ENCODE results near the gene IDNK. TPM values are rescaled to one million over a fixed set of nuclear protein-coding genes. Genes with fewer than 3 reads are reported as not detected.

The IDNK gene
- polyA plus RNA-seq, 3 donors from 2014 or later: 31.1 to 38.7 (median 33.9) TPM

GRCh38 chr9:83620841-83621636 is 1.9 kb upstream of the IDNK start:
- no peak overlapping the region for H3K27ac Mint-ChIP-seq

GRCh38 chr9:83622433-83622938 is 457 bp upstream of the IDNK start:
- Mint-ChIP-seq H3K27ac (peak overlapping the region; percentile 93 to 98 (median 96)), H3K4me1 (peaks cover 26 to 40% of the 10 kb centered on the region in 2 donors), H3K4me3 (peak overlapping the region; percentile 92 to 96 (median 95)), H3K27me3 (ENCODE audit: low read depth in 3 of 3) (peaks cover 0 to 9% (median 9%) of the 10 kb centered on the region in 3 donors), H3K9me3 (no peaks in the 10 kb centered on the region), H3K36me3 (peaks cover 0 to 7% (median 3%) of the 10 kb centered on the region in 3 donors)
- DNase-seq: no peak

More at GRCh38 chr9:83620841-83621636, 1.9 kb upstream of the IDNK start:
- Mint-ChIP-seq H3K27me3 (ENCODE audit: low read depth in 3 of 3) (peaks cover 0 to 12% (median 9%) of the 10 kb centered on the region in 3 donors), H3K4me1 (peaks cover 25 to 38% of the 10 kb centered on the region in 2 donors), H3K4me3 (peak overlapping the region; percentile 45 to 95 (median 73)), H3K9me3 (no peaks in the 10 kb centered on the region), H3K36me3 (no peaks in the 10 kb centered on the region)
- DNase-seq: peak; percentile 40 to 45 (median 40)

- DNase-seq: peak in 1 of 3 donors; percentile 35
- H3K9me3 Mint-ChIP-seq: no peaks in the 10 kb centered on the region
- H3K4me1 Mint-ChIP-seq: peaks cover 26 to 40% of the 10 kb centered on the region in 2 donors
- H3K4me3 Mint-ChIP-seq: peak overlapping the region; percentile 85 to 96 (median 95)
- peaks cover 0 to 11% (median 3%) of the 10 kb centered on the region in 3 donors for H3K36me3 Mint-ChIP-seq
- H3K27me3 Mint-ChIP-seq (ENCODE audit: low read depth in 3 of 3): peaks cover 0 to 8% (median 7%) of the 10 kb centered on the region in 3 donors
- peak overlapping the region; percentile 90 to 98 (median 94) for H3K27ac Mint-ChIP-seq
Measured at GRCh38 chr9:83623679-83624076, 735 bp downstream of the IDNK start.

GRCh38 chr9:83625178-83625577 is 2.2 kb downstream of the IDNK start:
- H3K4me1 Mint-ChIP-seq: peaks cover 26 to 40% of the 10 kb centered on the region in 2 donors
- peak overlapping the region in 4 of 5 donors; percentile 0 to 10 (median 4) for H3K4me3 Mint-ChIP-seq
- H3K9me3 Mint-ChIP-seq: no peaks in the 10 kb centered on the region
- peak overlapping the region in 5 of 6 donors; percentile 56 to 92 (median 59) for H3K27ac Mint-ChIP-seq
- peaks cover 0 to 20% (median 7%) of the 10 kb centered on the region in 3 donors for H3K36me3 Mint-ChIP-seq
- peaks cover 0 to 8% (median 6%) of the 10 kb centered on the region in 3 donors for H3K27me3 Mint-ChIP-seq (ENCODE audit: low read depth in 3 of 3)
- DNase-seq: no peak

- H3K4me1 Mint-ChIP-seq: peaks cover 20 to 27% of the 10 kb centered on the region in 2 donors
- peaks cover 3 to 24% (median 10%) of the 10 kb centered on the region in 3 donors for H3K36me3 Mint-ChIP-seq
- peaks cover 0 to 2% (median 1%) of the 10 kb centered on the region in 3 donors for H3K27me3 Mint-ChIP-seq (ENCODE audit: low read depth in 3 of 3)
- H3K27ac Mint-ChIP-seq: no peak overlapping the region
- no peaks in the 10 kb centered on the region for H3K9me3 Mint-ChIP-seq
- H3K4me3 Mint-ChIP-seq: no peak overlapping the region
- no peak for DNase-seq
Measured at GRCh38 chr9:83628540-83628939, 5.6 kb downstream of the IDNK start.

- Mint-ChIP-seq H3K4me3 (no peak overlapping the region), H3K9me3 (no peaks in the 10 kb centered on the region), H3K27me3 (ENCODE audit: low read depth in 3 of 3) (peaks cover 0 to 2% (median 1%) of the 10 kb centered on the region in 3 donors), H3K4me1 (peaks cover 9 to 16% of the 10 kb centered on the region in 2 donors), H3K27ac (no peak overlapping the region), H3K36me3 (peaks cover 3 to 24% (median 10%) of the 10 kb centered on the region in 3 donors)
- no peak for DNase-seq
Measured at GRCh38 chr9:83629433-83630104, 6.6 kb downstream of the IDNK start.

GRCh38 chr9:83630938-83631457 is 8.1 kb downstream of the IDNK start:
- H3K27me3 Mint-ChIP-seq (ENCODE audit: low read depth in 3 of 3): peaks cover 0 to 2% (median 0%) of the 10 kb centered on the region in 3 donors
- DNase-seq: no peak
- H3K9me3 Mint-ChIP-seq: no peaks in the 10 kb centered on the region
- H3K36me3 Mint-ChIP-seq: peaks cover 3 to 24% (median 10%) of the 10 kb centered on the region in 3 donors
- peak overlapping the region in 1 of 6 donors; percentile 34 for H3K27ac Mint-ChIP-seq
- peaks cover 2 to 3% of the 10 kb centered on the region in 2 donors for H3K4me1 Mint-ChIP-seq
- no peak overlapping the region for H3K4me3 Mint-ChIP-seq

- Mint-ChIP-seq H3K27ac (no peak overlapping the region), H3K36me3 (peaks cover 3 to 14% (median 7%) of the 10 kb centered on the region in 3 donors), H3K4me3 (no peak overlapping the region), H3K4me1 (no peaks in the 10 kb centered on the region), H3K9me3 (no peaks in the 10 kb centered on the region), H3K27me3 (ENCODE audit: low read depth in 3 of 3) (peaks cover 0 to 2% (median 0%) of the 10 kb centered on the region in 3 donors)
- no peak for DNase-seq
Measured at GRCh38 chr9:83633255-83633654, 10.3 kb downstream of the IDNK start.

- Mint-ChIP-seq H3K27ac (no peak overlapping the region), H3K36me3 (peaks cover 3 to 12% (median 7%) of the 10 kb centered on the region in 3 donors), H3K27me3 (ENCODE audit: low read depth in 3 of 3) (peaks cover 0 to 2% (median 0%) of the 10 kb centered on the region in 3 donors), H3K4me3 (no peak overlapping the region), H3K9me3 (no peaks in the 10 kb centered on the region), H3K4me1 (no peaks in the 10 kb centered on the region)
- DNase-seq: no peak
Measured at GRCh38 chr9:83633676-83634075, 10.7 kb downstream of the IDNK start.

GRCh38 chr9:83636813-83637212 is 13.9 kb downstream of the IDNK start:
- Mint-ChIP-seq H3K4me3 (no peak overlapping the region), H3K27me3 (ENCODE audit: low read depth in 3 of 3) (no peaks in the 10 kb centered on the region), H3K27ac (no peak overlapping the region), H3K36me3 (peaks cover 0 to 3% (median 3%) of the 10 kb centered on the region in 3 donors), H3K9me3 (no peaks in the 10 kb centered on the region), H3K4me1 (no peaks in the 10 kb centered on the region)
- no peak for DNase-seq

GRCh38 chr9:83637389-83637788 is 14.4 kb downstream of the IDNK start:
- no peaks in the 10 kb centered on the region for H3K27me3 Mint-ChIP-seq (ENCODE audit: low read depth in 3 of 3)
- H3K4me1 Mint-ChIP-seq: no peaks in the 10 kb centered on the region
- no peak overlapping the region for H3K27ac Mint-ChIP-seq
- no peak for DNase-seq
- H3K9me3 Mint-ChIP-seq: no peaks in the 10 kb centered on the region
- no peak overlapping the region for H3K4me3 Mint-ChIP-seq
- H3K36me3 Mint-ChIP-seq: peaks cover 0 to 3% (median 3%) of the 10 kb centered on the region in 3 donors

GRCh38 chr9:83639266-83639665 is 16.3 kb downstream of the IDNK start:
- Mint-ChIP-seq H3K9me3 (no peaks in the 10 kb centered on the region), H3K4me3 (no peak overlapping the region), H3K27ac (no peak overlapping the region), H3K36me3 (peaks cover 0 to 6% (median 0%) of the 10 kb centered on the region in 3 donors), H3K4me1 (no peaks in the 10 kb centered on the region), H3K27me3 (ENCODE audit: low read depth in 3 of 3) (no peaks in the 10 kb centered on the region)
- DNase-seq: no peak

GRCh38 chr9:83642793-83643192 is 19.9 kb downstream of the IDNK start:
- Mint-ChIP-seq H3K27ac (peak overlapping the region in 2 of 6 donors; percentile 42 to 69), H3K27me3 (ENCODE audit: low read depth in 3 of 3) (no peaks in the 10 kb centered on the region), H3K36me3 (peaks cover 0 to 6% (median 0%) of the 10 kb centered on the region in 3 donors), H3K4me1 (no peaks in the 10 kb centered on the region), H3K4me3 (no peak overlapping the region), H3K9me3 (no peaks in the 10 kb centered on the region)
- no peak for DNase-seq

Measured in immature natural killer cell (primary cell).